Panc1 (cell line): Measurements from ENCODE around the gene SFTPB.

ENCODE experiments used
- POLR2AphosphoS5 ChIP-seq: IDR thresholded peaks from 2 replicates; pipeline ENCODE4 v1.6.1; 2012; ENCODE audit warnings: mild to moderate bottlenecking, low read depth, low read length, moderate library complexity
- SIN3A ChIP-seq: IDR thresholded peaks from 2 replicates; pipeline ENCODE4 v1.6.1; 2012; ENCODE audit warnings: low read depth, mild to moderate bottlenecking, low read length, moderate library complexity, borderline replicate concordance; ENCODE audit not compliant: insufficient read depth
- TCF7L2 ChIP-seq: IDR thresholded peaks from 2 replicates; pipeline ENCODE4 v1.6.1; 2011; ENCODE audit warnings: mild to moderate bottlenecking, low read depth, low read length, inconsistent platforms
- TF ChIP-seq, protein P1 (sequence below): fragments of 450-650 bp; IDR thresholded peaks from 2 replicates; pipeline ENCODE4 v1.5.1; 2017; ENCODE audit warnings: mild to moderate bottlenecking
- TF ChIP-seq, protein P2 (sequence below), 2 experiments: IDR thresholded peaks; 2 replicates each; pipeline ENCODE4 v1.6.1; 2011 to 2012; ENCODE audit warnings: low read depth in 2 of 2, control low read depth in 1 of 2, low read length in 1 of 2, mild to moderate bottlenecking in 1 of 2, moderate library complexity in 1 of 2; ENCODE audit not compliant: insufficient read depth in 1 of 2

DNA sequence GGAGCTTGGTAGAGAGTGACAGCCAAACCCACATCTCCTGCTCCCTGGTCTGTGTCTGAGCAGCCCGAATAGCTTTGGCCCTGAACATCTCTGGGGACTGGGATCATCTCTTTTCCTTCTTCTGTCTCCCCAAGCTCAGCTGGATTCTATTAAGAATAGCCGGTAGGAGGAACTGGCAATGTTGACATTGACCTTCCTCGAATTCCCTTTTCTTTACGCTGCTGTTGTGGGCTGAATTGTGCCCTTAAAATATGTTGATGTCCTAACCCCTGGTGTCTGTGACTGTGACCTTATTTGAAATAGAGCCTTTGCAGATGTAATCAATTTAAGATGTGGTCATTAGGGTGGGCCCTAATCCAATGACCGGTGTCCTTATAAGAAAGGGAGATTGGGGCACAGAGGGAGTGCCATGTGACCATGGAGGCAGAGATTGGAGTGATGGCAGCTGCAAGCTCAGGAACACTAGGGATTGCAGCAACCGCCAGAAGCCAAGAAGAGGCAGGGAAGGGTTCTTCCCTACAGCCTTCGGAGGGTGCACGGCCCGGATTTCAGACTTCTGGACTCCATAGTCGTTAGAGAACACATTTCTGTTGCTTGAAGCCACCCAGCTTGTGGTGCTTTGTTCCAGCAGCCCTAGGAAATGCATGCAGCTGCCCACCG is 5.8 kb upstream of the SFTPB start:
- TF ChIP-seq, protein P1, sequence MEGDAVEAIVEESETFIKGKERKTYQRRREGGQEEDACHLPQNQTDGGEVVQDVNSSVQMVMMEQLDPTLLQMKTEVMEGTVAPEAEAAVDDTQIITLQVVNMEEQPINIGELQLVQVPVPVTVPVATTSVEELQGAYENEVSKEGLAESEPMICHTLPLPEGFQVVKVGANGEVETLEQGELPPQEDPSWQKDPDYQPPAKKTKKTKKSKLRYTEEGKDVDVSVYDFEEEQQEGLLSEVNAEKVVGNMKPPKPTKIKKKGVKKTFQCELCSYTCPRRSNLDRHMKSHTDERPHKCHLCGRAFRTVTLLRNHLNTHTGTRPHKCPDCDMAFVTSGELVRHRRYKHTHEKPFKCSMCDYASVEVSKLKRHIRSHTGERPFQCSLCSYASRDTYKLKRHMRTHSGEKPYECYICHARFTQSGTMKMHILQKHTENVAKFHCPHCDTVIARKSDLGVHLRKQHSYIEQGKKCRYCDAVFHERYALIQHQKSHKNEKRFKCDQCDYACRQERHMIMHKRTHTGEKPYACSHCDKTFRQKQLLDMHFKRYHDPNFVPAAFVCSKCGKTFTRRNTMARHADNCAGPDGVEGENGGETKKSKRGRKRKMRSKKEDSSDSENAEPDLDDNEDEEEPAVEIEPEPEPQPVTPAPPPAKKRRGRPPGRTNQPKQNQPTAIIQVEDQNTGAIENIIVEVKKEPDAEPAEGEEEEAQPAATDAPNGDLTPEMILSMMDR: no peak
- TF ChIP-seq SIN3A (no peak), TCF7L2 (no peak), POLR2AphosphoS5 (no peak)
- TF ChIP-seq, protein P2, sequence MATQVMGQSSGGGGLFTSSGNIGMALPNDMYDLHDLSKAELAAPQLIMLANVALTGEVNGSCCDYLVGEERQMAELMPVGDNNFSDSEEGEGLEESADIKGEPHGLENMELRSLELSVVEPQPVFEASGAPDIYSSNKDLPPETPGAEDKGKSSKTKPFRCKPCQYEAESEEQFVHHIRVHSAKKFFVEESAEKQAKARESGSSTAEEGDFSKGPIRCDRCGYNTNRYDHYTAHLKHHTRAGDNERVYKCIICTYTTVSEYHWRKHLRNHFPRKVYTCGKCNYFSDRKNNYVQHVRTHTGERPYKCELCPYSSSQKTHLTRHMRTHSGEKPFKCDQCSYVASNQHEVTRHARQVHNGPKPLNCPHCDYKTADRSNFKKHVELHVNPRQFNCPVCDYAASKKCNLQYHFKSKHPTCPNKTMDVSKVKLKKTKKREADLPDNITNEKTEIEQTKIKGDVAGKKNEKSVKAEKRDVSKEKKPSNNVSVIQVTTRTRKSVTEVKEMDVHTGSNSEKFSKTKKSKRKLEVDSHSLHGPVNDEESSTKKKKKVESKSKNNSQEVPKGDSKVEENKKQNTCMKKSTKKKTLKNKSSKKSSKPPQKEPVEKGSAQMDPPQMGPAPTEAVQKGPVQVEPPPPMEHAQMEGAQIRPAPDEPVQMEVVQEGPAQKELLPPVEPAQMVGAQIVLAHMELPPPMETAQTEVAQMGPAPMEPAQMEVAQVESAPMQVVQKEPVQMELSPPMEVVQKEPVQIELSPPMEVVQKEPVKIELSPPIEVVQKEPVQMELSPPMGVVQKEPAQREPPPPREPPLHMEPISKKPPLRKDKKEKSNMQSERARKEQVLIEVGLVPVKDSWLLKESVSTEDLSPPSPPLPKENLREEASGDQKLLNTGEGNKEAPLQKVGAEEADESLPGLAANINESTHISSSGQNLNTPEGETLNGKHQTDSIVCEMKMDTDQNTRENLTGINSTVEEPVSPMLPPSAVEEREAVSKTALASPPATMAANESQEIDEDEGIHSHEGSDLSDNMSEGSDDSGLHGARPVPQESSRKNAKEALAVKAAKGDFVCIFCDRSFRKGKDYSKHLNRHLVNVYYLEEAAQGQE (IDR thresholded peaks at IDR 0.05; ENCODE audit: insufficient read depth in 1 of 2, low read depth in 2 of 2, low read length in 1 of 2): no peak
